ENCODE results near the gene ECM1.

The ECM1 gene

DNA sequence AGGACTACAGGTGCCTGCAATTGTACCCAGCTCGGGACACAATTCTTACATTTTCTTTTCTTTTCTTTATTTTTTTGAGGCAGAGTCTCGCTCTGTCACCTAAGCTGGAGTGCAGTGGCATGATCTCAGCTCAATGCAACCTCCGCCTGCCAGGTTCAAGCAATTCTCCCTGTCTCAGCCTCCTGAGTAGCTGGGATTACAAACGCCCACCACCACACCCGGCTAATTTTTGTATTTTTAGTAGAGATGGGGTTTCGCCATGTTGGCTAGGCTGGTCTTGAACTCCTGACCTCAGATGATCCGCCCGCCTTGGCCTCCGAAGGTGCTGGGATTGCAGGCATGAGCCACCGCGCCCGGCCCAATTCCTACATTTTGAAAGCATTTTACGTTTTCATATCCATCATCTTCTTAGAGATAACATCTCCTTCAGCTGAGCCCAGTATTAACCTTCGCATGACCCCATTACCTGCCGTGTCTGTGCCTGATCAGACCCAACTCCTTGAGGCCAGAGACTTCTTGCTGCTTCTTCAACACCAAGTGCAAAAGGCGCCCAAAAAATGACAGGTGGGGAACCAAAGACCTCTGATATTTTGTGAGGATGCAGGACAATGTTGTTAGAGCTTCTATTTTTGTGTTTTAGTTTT is 38.5 kb downstream of the ECM1 start:
- TF ChIP-seq, protein P1, sequence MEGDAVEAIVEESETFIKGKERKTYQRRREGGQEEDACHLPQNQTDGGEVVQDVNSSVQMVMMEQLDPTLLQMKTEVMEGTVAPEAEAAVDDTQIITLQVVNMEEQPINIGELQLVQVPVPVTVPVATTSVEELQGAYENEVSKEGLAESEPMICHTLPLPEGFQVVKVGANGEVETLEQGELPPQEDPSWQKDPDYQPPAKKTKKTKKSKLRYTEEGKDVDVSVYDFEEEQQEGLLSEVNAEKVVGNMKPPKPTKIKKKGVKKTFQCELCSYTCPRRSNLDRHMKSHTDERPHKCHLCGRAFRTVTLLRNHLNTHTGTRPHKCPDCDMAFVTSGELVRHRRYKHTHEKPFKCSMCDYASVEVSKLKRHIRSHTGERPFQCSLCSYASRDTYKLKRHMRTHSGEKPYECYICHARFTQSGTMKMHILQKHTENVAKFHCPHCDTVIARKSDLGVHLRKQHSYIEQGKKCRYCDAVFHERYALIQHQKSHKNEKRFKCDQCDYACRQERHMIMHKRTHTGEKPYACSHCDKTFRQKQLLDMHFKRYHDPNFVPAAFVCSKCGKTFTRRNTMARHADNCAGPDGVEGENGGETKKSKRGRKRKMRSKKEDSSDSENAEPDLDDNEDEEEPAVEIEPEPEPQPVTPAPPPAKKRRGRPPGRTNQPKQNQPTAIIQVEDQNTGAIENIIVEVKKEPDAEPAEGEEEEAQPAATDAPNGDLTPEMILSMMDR (IDR thresholded peaks at IDR 0.05; ENCODE audit: low read depth, low read length), result no peak
- TF ChIP-seq EZH2phosphoT487 (IDR thresholded peaks at IDR 0.05; ENCODE audit: low read depth), result no peak
- H4K20me1 ChIP-seq (ENCODE audit: insufficient read depth, low read length), result no peaks in the 10 kb centered on the region
- no peak overlapping the region for H3K4me3 ChIP-seq (ENCODE audit: low read length)
- no peak overlapping the region for H3K4me2 ChIP-seq (ENCODE audit: low read length)
- H3K27ac ChIP-seq (ENCODE audit: low read length), result no peak overlapping the region
- H3K4me1 ChIP-seq (ENCODE audit: low read length), result peaks cover 3% of the 10 kb centered on the region; the same call in 1 of the 2 replicates
- H3K9me3 ChIP-seq (ENCODE audit: insufficient read depth, low read length), result no peaks in the 10 kb centered on the region
- H3K9ac ChIP-seq (ENCODE audit: low read length), result no peak overlapping the region
- no peak overlapping the region for H2AFZ ChIP-seq (ENCODE audit: low read depth, low read length)
- no peaks in the 10 kb centered on the region for H3K36me3 ChIP-seq (replicated peaks; ENCODE audit: low read depth, low read length)
- peaks cover 26% of the 10 kb centered on the region for H3K27me3 ChIP-seq (ENCODE audit: low read depth, low read length)
- H3K79me2 ChIP-seq (ENCODE audit: low read length), result no peaks in the 10 kb centered on the region

DNA sequence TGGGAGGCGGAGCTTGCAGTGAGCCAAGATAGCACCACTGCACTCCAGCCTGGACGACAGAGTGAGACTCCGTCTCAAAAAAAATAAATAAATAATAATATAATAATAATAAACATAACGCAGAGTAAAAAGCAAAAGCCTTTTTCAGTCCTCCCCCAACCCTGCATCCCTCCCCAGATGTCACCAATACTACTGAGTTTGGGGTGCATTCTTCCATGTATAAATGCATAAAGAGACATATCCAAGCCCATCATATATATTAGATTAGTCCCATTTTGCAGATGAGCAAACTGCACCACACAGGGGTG is 40.4 kb downstream of the ECM1 start:
- Histone ChIP-seq H3K4me1 (ENCODE audit: low read length) (peaks cover 11% of the 10 kb centered on the region), H3K9ac (ENCODE audit: low read length) (peak overlapping the region; percentile 58), H3K4me3 (ENCODE audit: low read length) (peak overlapping the region; percentile 84), H3K79me2 (ENCODE audit: low read length) (no peaks in the 10 kb centered on the region), H3K4me2 (ENCODE audit: low read length) (peak overlapping the region; percentile 98), H3K27me3 (ENCODE audit: low read depth, low read length) (peaks cover 28% of the 10 kb centered on the region), H3K36me3 (replicated peaks; ENCODE audit: low read depth, low read length) (no peaks in the 10 kb centered on the region), H2AFZ (ENCODE audit: low read depth, low read length) (peak overlapping the region; percentile 78), H3K27ac (ENCODE audit: low read length) (no peak overlapping the region), H4K20me1 (ENCODE audit: insufficient read depth, low read length) (no peaks in the 10 kb centered on the region), H3K9me3 (ENCODE audit: insufficient read depth, low read length) (no peaks in the 10 kb centered on the region)
- TF ChIP-seq EZH2phosphoT487 (IDR thresholded peaks at IDR 0.05; ENCODE audit: low read depth), result no peak
- TF ChIP-seq, protein P1 (IDR thresholded peaks at IDR 0.05; ENCODE audit: low read depth, low read length), result no peak

DNA sequence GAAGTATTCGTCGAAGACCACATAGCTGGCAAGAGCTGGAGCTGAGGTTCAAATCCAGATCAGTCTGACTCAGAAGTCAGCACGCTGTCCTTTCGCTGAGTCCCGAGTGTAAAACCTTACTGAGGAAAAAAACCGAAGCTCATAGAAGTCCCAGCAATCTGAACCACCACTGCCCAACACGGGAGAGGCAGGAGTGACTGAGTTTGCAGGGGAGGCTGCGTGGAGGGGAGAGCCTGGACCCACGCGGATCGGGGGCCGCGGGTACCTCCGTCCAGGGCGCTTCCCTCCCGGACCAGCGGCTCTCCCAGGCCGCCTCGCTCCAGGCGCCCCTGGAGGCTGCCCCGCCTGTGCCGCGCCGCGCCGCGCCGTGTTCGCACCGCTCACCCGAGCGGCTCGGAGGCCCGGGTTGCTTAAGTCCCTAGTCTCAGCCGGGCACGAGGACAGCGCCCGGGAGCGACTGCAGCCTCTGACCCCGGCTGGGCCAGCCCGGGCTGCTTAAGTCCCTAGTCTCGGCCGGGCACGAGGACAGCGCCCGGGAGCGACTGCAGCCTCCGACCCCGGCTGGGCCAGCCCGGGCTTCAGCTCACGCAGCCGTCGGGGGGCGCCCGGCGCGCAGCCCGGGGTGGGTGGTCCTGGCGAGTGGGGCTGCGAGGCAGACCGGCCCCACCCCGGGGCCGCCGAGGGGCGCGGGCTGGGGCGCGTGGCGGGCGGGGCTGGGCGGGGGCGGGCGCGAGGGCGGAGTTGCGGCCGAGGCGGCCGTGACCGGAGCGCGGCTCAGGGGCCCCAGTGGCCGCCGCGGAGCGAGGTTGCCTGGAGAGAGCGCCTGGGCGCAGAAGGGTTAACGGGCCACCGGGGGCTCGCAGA is 41.0 kb downstream of the ECM1 start, which contains the start of gene ADAMTSL4:
ADAMTSL4 (plus strand) TSS at position 777 of the 864 bp plus-strand sequence. CDS start 2,881 bp downstream, outside the sequence.
- H3K36me3 ChIP-seq (replicated peaks; ENCODE audit: low read depth, low read length), result no peaks in the 10 kb centered on the region
- H3K9me3 ChIP-seq (ENCODE audit: insufficient read depth, low read length), result no peaks in the 10 kb centered on the region
- no peak for TF ChIP-seq EZH2phosphoT487 (IDR thresholded peaks at IDR 0.05; ENCODE audit: low read depth)
- TF ChIP-seq, protein P1 (IDR thresholded peaks at IDR 0.05; ENCODE audit: low read depth, low read length), result no peak
- peak within 1 kb of the TSS; percentile 84 for H3K4me3 ChIP-seq (ENCODE audit: low read length)
- peak within 1 kb of the TSS; percentile 58 for H3K9ac ChIP-seq (ENCODE audit: low read length)
- no peaks in the 10 kb centered on the region for H3K79me2 ChIP-seq (ENCODE audit: low read length)
- H3K27me3 ChIP-seq (ENCODE audit: low read depth, low read length), result peaks cover 23% of the 10 kb centered on the region
- peak within 1 kb of the TSS; percentile 98 for H3K4me2 ChIP-seq (ENCODE audit: low read length)
- H3K27ac ChIP-seq (ENCODE audit: low read length), result no peak within 1 kb of the TSS
- peaks cover 11% of the 10 kb centered on the region for H3K4me1 ChIP-seq (ENCODE audit: low read length)
- H4K20me1 ChIP-seq (ENCODE audit: insufficient read depth, low read length), result no peaks in the 10 kb centered on the region
- H2AFZ ChIP-seq (ENCODE audit: low read depth, low read length), result peak within 1 kb of the TSS; percentile 78

Data from OCI-LY3 (cell line).